NK-92 treated with Interleukin-12 subunit alpha and Interleukin-12 subunit beta, amount 100 ng/mL, for 24 hours (cell line): ENCODE measurements around the gene UBL3.

Source experiments
- DNase-seq: peaks from one replicate; lab custom pipeline; 2025; lab: John Stamatoyannopoulos, UW

The UBL3 gene

GRCh38 chr13:29758531-29759114 is 91.8 kb downstream of the UBL3 start:
- peak; percentile 25 for DNase-seq

GRCh38 chr13:29756506-29756905 is 93.9 kb downstream of the UBL3 start:
- no peak for DNase-seq

GRCh38 chr13:29754473-29754806 is 96.0 kb downstream of the UBL3 start:
- DNase-seq, result no peak

- no peak for DNase-seq
These were observed 96.6 kb downstream of the UBL3 start for GRCh38 chr13:29753618-29754472.

- DNase-seq, result no peak
These were observed 98.2 kb downstream of the UBL3 start for GRCh38 chr13:29752175-29752574.

GRCh38 chr13:29750183-29750530 is 100.3 kb downstream of the UBL3 start:
- no peak for DNase-seq

DNA sequence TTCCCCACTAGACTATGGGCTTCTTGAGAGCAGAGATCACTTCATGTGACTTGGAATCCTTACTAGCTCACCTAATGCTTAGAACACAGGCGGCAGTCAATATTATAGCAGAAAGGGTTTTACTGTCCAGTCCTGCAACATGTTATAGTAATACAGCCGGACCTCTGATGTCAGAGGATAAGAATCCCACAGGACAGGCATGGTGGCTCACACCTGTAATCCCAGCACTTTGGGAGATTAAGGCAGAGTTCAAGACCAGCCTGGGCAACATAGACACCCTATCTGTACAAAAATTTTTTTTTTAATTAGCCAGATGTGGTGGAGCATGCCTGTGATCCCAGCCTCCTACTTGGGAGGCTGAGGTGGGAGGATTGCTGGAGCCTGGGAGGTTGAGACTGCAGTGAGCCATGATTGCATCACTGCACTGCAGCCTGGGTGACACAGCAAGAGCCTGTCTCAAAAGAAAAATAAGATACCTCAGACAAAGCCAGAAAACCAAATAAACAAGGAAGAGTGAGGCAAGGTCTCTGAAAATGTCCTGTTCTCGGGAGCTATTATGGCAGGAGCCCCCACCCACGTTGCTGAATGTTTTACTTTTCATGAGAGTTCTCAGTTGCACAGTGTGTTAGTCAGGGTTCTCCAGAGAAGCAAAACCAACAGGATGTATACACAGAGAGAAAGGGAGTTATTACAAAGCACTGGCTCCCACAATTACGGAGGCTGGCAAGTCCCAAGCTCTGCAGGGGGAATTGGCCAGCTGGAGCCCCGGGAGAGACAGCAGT is 100.8 kb downstream of the UBL3 start:
- DNase-seq, result no peak

DNA sequence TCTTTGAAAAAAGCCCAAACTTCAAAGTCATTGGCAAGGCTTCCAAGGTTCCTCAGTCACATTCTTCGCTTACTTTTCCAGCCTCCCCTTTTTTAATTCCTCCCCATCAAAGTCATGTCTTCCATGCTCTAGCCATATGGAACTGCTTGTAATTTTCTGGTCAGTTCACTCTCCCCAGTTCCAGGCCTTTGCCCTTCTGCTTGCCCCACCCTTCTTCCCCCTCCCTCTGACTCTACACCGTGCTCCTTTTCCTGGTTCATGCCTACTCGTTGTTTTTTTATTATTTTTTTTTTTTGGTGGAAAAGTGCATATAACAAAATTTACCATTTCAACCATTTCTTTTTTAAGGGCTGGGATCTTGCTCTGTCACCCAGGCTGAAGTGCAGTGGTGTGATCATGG is 102.3 kb downstream of the UBL3 start:
- no peak for DNase-seq

DNA sequence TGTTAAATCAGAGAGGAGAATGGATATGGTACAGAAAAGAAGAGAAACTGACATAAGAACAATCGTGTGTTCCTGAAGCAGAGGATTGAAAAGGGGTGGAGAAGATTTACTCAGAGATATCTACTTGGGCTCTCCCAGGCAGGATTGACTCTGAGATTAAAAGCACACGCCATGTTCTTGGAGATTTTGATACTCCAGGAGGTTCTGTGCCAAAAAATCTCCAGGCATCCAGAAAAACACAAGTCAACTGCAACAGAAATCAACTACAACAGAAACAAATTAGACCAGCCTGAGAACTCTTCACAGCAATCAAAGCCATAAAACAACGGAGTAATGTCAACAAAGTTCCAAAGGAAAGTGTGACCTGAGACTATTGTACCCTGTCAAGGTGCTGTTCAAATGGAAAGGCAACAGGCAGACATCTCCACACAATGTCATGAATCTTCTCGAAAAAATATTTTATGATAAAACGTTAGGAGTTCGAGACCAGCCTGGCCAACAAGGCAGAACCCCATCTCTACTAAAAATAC is 104.2 kb downstream of the UBL3 start:
- no peak for DNase-seq

DNA sequence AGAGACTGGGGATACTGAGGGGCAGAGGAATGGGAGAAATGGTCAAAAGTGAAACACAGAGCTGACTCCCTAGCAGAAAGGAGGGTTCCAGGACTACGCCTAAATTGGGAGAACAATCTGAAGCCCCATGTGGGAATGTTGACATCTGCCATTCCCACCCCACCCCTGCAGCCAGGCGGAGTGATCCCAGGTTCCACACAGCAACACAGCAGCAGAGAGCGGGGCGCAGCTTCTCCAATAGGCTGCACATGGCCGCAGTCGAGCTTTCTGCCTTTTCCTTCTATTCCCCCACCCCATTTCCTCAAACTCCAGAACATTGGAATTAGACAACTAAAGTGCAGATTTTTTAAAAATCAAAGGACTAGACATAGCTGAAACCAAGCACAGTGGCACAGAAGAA is 104.7 kb downstream of the UBL3 start:
- no peak for DNase-seq

GRCh38 chr13:29743201-29743786 is 107.1 kb downstream of the UBL3 start:
- no peak for DNase-seq

GRCh38 chr13:29740961-29741360 is 109.5 kb downstream of the UBL3 start:
- DNase-seq, result no peak

GRCh38 chr13:29737061-29737460 is 113.4 kb downstream of the UBL3 start:
- DNase-seq, result no peak

DNA sequence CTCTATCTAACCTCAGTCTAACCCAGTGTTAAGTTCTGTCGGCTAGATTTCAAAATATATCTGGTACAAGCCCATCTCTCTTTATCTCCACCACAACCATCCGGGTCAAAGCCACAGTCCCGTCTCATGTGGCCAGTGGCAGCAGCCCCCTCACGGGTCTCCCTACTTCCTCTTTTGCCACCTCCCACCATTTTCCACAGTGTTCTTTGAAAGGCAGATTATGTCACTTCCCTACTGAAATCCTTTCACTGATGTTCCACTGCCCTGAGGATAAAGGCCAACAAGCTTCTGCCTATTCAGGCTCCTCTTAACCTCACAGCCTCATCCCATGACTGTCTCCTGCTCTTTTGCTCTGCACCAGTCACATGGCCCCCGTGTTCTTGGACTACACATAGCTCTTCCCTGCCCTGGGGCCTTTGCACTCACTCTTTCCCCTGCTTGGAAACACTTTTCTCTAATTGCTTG is 117.2 kb downstream of the UBL3 start:
- DNase-seq, result no peak

DNA sequence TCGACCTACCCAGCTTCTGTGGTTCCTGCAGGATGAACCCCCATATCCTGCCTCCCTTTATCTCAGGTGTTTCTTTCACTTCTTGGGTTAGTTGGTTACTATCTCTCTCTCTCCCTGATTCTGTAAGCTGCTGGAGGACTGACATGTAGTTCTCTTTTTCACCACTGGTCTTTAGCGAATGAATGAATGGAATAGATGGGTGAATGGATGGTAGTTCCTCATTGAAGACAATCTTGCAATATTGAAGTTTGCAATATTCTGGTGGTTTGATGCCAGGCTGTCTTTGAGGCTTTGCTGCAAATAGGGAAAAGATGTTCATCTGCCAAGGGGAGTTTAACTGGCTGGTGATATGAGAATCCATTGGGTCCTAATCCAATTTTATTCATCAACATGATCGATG is 120.2 kb downstream of the UBL3 start:
- no peak for DNase-seq

DNA sequence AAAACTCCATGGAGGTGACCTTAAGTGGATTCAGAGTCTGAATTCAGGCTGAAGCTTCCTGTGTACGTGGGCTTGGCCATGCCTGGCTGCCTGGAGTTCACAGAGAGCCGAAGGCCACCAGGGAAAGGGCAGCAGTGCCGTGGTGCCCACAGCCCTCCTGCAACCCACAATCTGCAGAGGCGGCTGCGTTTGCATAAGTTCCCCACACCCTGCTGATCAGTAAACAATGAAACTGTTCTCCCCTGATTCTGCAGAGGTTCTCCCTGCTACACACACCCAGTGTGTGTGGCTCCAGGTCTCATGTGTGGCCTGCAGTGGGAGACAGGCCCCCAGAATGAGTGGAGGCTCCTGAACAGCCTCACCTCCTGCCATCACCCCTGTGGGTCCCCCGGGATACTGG is 128.0 kb downstream of the UBL3 start:
- no peak for DNase-seq

GRCh38 chr13:29721766-29722165 is 128.7 kb downstream of the UBL3 start:
- DNase-seq, result no peak

DNA sequence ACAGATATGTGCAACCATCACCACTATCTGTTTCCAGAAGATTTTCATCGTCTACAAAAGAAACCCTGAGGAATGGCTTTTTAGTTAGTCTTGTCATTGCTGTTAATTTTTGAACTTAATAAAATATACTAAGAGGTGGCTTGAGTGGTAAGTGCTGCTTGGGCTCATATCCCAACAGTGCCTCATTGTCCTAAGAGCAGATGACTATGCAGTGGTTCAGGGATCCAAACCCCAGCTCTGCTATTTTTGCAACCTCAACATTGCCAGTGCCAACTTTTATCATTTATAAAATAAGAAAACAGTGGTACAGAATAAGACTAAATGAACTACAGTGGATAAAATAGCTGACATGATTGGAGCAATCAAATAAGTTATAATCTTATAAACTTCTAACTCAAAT is 131.7 kb downstream of the UBL3 start:
- no peak for DNase-seq

DNA sequence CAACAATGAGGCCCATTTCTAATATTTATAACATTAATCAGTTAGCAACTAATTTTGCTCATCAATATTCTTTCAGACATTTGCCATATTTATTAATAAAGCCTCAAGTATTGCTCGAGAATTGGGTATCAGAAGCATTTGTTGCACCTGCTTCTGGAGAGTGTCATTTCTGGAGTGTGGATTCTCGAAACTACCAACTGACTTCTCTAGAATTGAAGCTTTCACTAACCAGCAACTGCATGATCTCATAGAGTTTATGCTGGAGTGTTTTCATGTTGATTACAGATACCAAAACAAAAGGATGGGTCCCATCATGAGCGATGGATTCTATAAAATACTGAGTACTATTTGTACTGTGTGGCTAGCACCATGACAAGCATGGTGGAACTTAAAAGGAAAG is 133.9 kb downstream of the UBL3 start:
- no peak for DNase-seq
